IMR-90 (cell line): ENCODE measurements around the gene OR52B6. TPM values are rescaled to one million over a fixed set of nuclear protein-coding genes. Genes with fewer than 3 reads are reported as not detected.

Source experiments
- ATAC-seq: fragments of 200-7000 bp; cut with Tn5 transposase; 2 replicates; pipeline ENCODE4 v1.9.1; 2020; ENCODE audit warnings: low read depth, mild to moderate bottlenecking, moderate library complexity
- BruUV-seq: library from RNA; stranded (reverse); fragments of 400-500 nt; replicated peaks from 2 replicates; lab custom pipeline; 2021; lab: Mats Ljungman, UMichigan
- CTCF ChIA-PET: fragments of 300-600 bp; formaldehyde crosslinking; extraction: SDS; loops from one replicate; lab custom pipeline; 2021; ENCODE audit warnings: antibody characterized with exemption; lab: Yijun Ruan, JAX
- POLR2A ChIA-PET: fragments of 300-600 bp; sonication (Branson Sonifier 250); formaldehyde crosslinking; loops from one replicate; lab custom pipeline; 2022; ENCODE audit warnings: antibody characterized with exemption; ENCODE audit not compliant: unreplicated experiment; lab: Charles Lee
- DNase-seq: peaks from one replicate; pipeline ENCODE4 v3.0.0; 2013
- H2AFZ ChIP-seq: replicated peaks from 2 replicates; pipeline ENCODE3; 2013; ENCODE audit warnings: low read length, mild to moderate bottlenecking; ENCODE audit not compliant: poor library complexity
- H2AK5ac ChIP-seq: 2 replicates; pipeline ENCODE4 v1.6.1; 2013; ENCODE audit warnings: low read depth, low read length, inconsistent platforms
- H2AK9ac ChIP-seq: replicated peaks from 2 replicates; pipeline ENCODE3; 2013; ENCODE audit warnings: mild to moderate bottlenecking, low read depth, low read length, moderate library complexity; ENCODE audit not compliant: poor library complexity
- H2BK120ac ChIP-seq: 2 replicates; pipeline ENCODE4 v1.6.1; 2013; ENCODE audit warnings: low read depth, low read length, inconsistent platforms
- H2BK15ac ChIP-seq: 3 replicates; pipeline ENCODE4 v1.6.1; 2013; ENCODE audit warnings: low read depth, low read length, inconsistent platforms
- H2BK20ac ChIP-seq: 2 replicates; pipeline ENCODE4 v1.6.1; 2013; ENCODE audit warnings: low read depth, mild to moderate bottlenecking, inconsistent platforms, low read length, moderate library complexity
- H2BK5ac ChIP-seq: 2 replicates; pipeline ENCODE4 v1.6.1; 2013; ENCODE audit warnings: mild to moderate bottlenecking, low read depth, low read length, inconsistent platforms; ENCODE audit not compliant: poor library complexity, severe bottlenecking
- H3K14ac ChIP-seq: replicated peaks from 2 replicates; pipeline ENCODE4 v1.6.1; 2013; ENCODE audit warnings: low read depth, low read length, inconsistent platforms
- H3K18ac ChIP-seq: 2 replicates; pipeline ENCODE4 v1.6.1; 2013; ENCODE audit warnings: low read depth, low read length, control low read depth
- H3K23ac ChIP-seq: 2 replicates; pipeline ENCODE4 v1.6.1; 2013; ENCODE audit warnings: low read depth, low read length, inconsistent platforms
- H3K27ac ChIP-seq: 2 replicates; pipeline ENCODE4 v1.5.1; 2013; ENCODE audit warnings: mild to moderate bottlenecking, control low read depth, low read length; ENCODE audit not compliant: insufficient read depth
- H3K27me3 ChIP-seq: 2 replicates; pipeline ENCODE4 v1.6.1; 2013; ENCODE audit warnings: low read length; ENCODE audit not compliant: control insufficient read depth, insufficient read depth
- H3K36me3 ChIP-seq: 2 replicates; pipeline ENCODE4 v1.6.1; 2013; ENCODE audit warnings: low read length, mixed read lengths; ENCODE audit not compliant: control insufficient read depth, insufficient read depth
- H3K4ac ChIP-seq: 2 replicates; pipeline ENCODE4 v1.6.1; 2013; ENCODE audit warnings: low read depth, low read length, inconsistent platforms
- H3K4me1 ChIP-seq: 2 replicates; pipeline ENCODE4 v1.6.1; 2013; ENCODE audit warnings: low read length, mixed read lengths; ENCODE audit not compliant: control insufficient read depth, insufficient read depth
- H3K4me2 ChIP-seq: 2 replicates; pipeline ENCODE4 v1.6.1; 2013; ENCODE audit warnings: low read depth, mild to moderate bottlenecking, control low read depth, low read length, moderate library complexity
- H3K4me3 ChIP-seq: 2 replicates; pipeline ENCODE4 v1.5.1; 2013; ENCODE audit warnings: low read depth, mild to moderate bottlenecking, control low read depth, low read length, moderate library complexity; ENCODE audit not compliant: insufficient read depth
- H3K56ac ChIP-seq: 2 replicates; pipeline ENCODE4 v1.6.1; 2013; ENCODE audit warnings: low read length, inconsistent platforms; ENCODE audit not compliant: insufficient read depth; ENCODE audit errors: extremely low read depth
- H3K79me1 ChIP-seq, 2 experiments: 2 replicates each; pipeline ENCODE4 v1.6.1; 2013; ENCODE audit warnings: low read length in 2 of 2, inconsistent platforms in 1 of 2, low read depth in 1 of 2
- H3K9ac ChIP-seq: 2 replicates; pipeline ENCODE4 v1.6.1; 2013; ENCODE audit warnings: low read depth, low read length, control low read depth
- H3K9me1 ChIP-seq: 2 replicates; pipeline ENCODE4 v1.6.1; 2013; ENCODE audit warnings: low read length, inconsistent platforms; ENCODE audit not compliant: insufficient read depth
- H3K9me3 ChIP-seq: 2 replicates; pipeline ENCODE4 v1.6.1; 2013; ENCODE audit warnings: low read length; ENCODE audit not compliant: control insufficient read depth, insufficient read depth
- H4K20me1 ChIP-seq: 2 replicates; pipeline ENCODE4 v1.6.1; 2013; ENCODE audit warnings: low read length, inconsistent platforms; ENCODE audit not compliant: insufficient read depth
- H4K5ac ChIP-seq: 2 replicates; pipeline ENCODE4 v1.6.1; 2013; ENCODE audit warnings: mild to moderate bottlenecking, low read depth, low read length, control low read depth
- H4K8ac ChIP-seq, 2 experiments: 2 replicates each; pipeline ENCODE4 v1.6.1; 2013; ENCODE audit warnings: low read depth in 2 of 2, low read length in 2 of 2, control low read depth in 1 of 2, inconsistent platforms in 1 of 2
- H4K91ac ChIP-seq: 2 replicates; pipeline ENCODE4 v1.6.1; 2013; ENCODE audit warnings: low read depth, low read length, inconsistent platforms; ENCODE audit not compliant: insufficient read depth
- CTCF ChIP-seq: conservative IDR thresholded peaks from 2 replicates; pipeline ENCODE4 v1.5.1; 2012; ENCODE audit warnings: mild to moderate bottlenecking, low read depth, low read length, improper control_type of control experiment
- RAD21 ChIP-seq: IDR thresholded peaks from 2 replicates; pipeline ENCODE4 v1.6.1; 2012; ENCODE audit warnings: low read length, improper control_type of control experiment
- RFX5 ChIP-seq: IDR thresholded peaks from 2 replicates; pipeline ENCODE4 v1.8.0; 2012; ENCODE audit warnings: low read depth, mild to moderate bottlenecking, low read length, moderate library complexity
- SMC3 ChIP-seq: fragments of 150-350 bp; IDR thresholded peaks from 2 replicates; pipeline ENCODE4 v1.6.1; 2016; ENCODE audit warnings: low read depth, mild to moderate bottlenecking, antibody characterized with exemption, low read length, moderate library complexity
- dilution Hi-C: fragments of 300-500 bp; cut with HindIII; formaldehyde crosslinking; loops from one replicate; pipeline ENCODE4 v1.14.3; 2018; ENCODE audit warnings: low sequenced_read_pairs; ENCODE audit not compliant: unreplicated experiment
- in situ Hi-C: fragments of 300-500 bp; cut with MboI; formaldehyde crosslinking; loops from 3 replicates; pipeline ENCODE4 v1.14.3; 2019; ENCODE audit warnings: low sequenced_read_pairs, inconsistent platforms, mixed read lengths
- intact Hi-C: fragments of 100-400 bp; cut with micrococcal nuclease; formaldehyde crosslinking; loops from 2 replicates; pipeline ENCODE4 v1.10.0; 2022
- polyA plus RNA-seq, 3 experiments: library from polyadenylated mRNA; depleted of rRNA; stranded (reverse); fragments of >200 nt; gene quantifications; 2 replicates each; pipeline ENCODE4 v1.2.3, GENCODE V29; 2012; ENCODE audit warnings: low replicate concordance in 1 of 3
- total RNA-seq: library from RNA; depleted of rRNA; stranded (reverse); fragments of >200 nt; gene quantifications from 2 replicates; pipeline ENCODE4 v1.2.3, GENCODE V29; 2012

The OR52B6 gene
- total and polyA plus RNA-seq, 2 of the 4 experiments (the other 2 are of a cell fraction) = not detected

GRCh38 chr11:5553343-5553742, 27.3 kb upstream of the OR52B6 start:
- H3K27me3 ChIP-seq = no peaks in the 10 kb centered on the region; the same call in 1 of the 2 replicates
- H4K8ac ChIP-seq = no peak overlapping the region
- no peak overlapping the region for H3K4ac ChIP-seq
- TF ChIP-seq RAD21 (peak; percentile 37), CTCF (peak; percentile 38; the same call in 1 of the 2 replicates), RFX5 (no peak), SMC3 (peak; percentile 19; the same call in 1 of the 2 replicates)
- ATAC-seq = no peak; the same call in 1 of the 2 replicates
- H3K4me1 ChIP-seq = no peaks in the 10 kb centered on the region
- peak; percentile 10 for DNase-seq
- intact Hi-C loops (loop anchor here (1.0 kb wide), 2 partner anchors 77 to 927 kb away; no protein-coding TSS in a partner anchor), dilution Hi-C loops (no loop called here), in situ Hi-C loops (no loop called here)
- no peak overlapping the region; the same call in 1 of the 2 replicates for H3K23ac ChIP-seq
- H3K4me3 ChIP-seq = no peak overlapping the region
- no peak overlapping the region for H4K5ac ChIP-seq
- H3K79me1 ChIP-seq = no peaks in the 10 kb centered on the region
- H3K56ac ChIP-seq = no peak overlapping the region
- no TSS peak for BruUV-seq
- H4K91ac ChIP-seq = no peak overlapping the region
- no peak overlapping the region for H2BK5ac ChIP-seq
- no peak overlapping the region for H3K4me2 ChIP-seq
- H2BK15ac ChIP-seq = no peak overlapping the region
- CTCF ChIA-PET = no interaction called here
- no peaks in the 10 kb centered on the region for H4K20me1 ChIP-seq
- H3K36me3 ChIP-seq = no peaks in the 10 kb centered on the region
- no peaks in the 10 kb centered on the region for H3K9me3 ChIP-seq
- POLR2A ChIA-PET = no interaction called here
- no peak overlapping the region for H2AK9ac ChIP-seq
- no peak overlapping the region for H3K18ac ChIP-seq
- H3K9me1 ChIP-seq = no peaks in the 10 kb centered on the region
- H3K27ac ChIP-seq = no peak overlapping the region
- H2BK120ac ChIP-seq = peak overlapping the region; percentile 62; the same call in 1 of the 2 replicates
- no peak overlapping the region for H2AFZ ChIP-seq
- no peak overlapping the region for H2AK5ac ChIP-seq
- H3K9ac ChIP-seq = no peak overlapping the region
- no peak overlapping the region for H3K14ac ChIP-seq
- H2BK20ac ChIP-seq = 0 out of 2 replicates have a peak overlapping the region, but pooled peaks have one; percentile 54
